ENCODE data around the gene OR4L1. TPM values are rescaled to one million over a fixed set of nuclear protein-coding genes. Genes with fewer than 3 reads are reported as not detected.

The OR4L1 gene, protein sequence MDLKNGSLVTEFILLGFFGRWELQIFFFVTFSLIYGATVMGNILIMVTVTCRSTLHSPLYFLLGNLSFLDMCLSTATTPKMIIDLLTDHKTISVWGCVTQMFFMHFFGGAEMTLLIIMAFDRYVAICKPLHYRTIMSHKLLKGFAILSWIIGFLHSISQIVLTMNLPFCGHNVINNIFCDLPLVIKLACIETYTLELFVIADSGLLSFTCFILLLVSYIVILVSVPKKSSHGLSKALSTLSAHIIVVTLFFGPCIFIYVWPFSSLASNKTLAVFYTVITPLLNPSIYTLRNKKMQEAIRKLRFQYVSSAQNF
- total RNA-seq (not detected), polyA plus RNA-seq (not detected)
- long read RNA-seq, donor 1, result 0 reads
- long read RNA-seq, donor 2, result 0 reads
- long read RNA-seq, donor 3, result 0 reads
- long read RNA-seq, donor 4, result 0 reads
- long read RNA-seq, donor 5, result 0 reads
- long read RNA-seq, donor 6, result 0 reads
- long read RNA-seq, donor 7, result 0 reads
- long read RNA-seq, donor 8, result 0 reads
- long read RNA-seq, donor 9, result 0 reads
- long read RNA-seq, donor 10, result 0 reads

- H3K9me3 ChIP-seq (ENCODE audit: control insufficient read depth in 2 of 2, insufficient read depth in 1 of 2, low read length in 1 of 2), result peaks cover 0 to 14% of the 10 kb centered on the region in 2 donors
- no peaks in the 10 kb centered on the region for H3K4me1 ChIP-seq (ENCODE audit: control insufficient read depth in 2 of 2, insufficient read depth in 2 of 2, low read length in 2 of 2)
- DNase-seq (ENCODE audit: low read depth in 6 of 9, low spot score in 9 of 9), result no peak
- H3K27ac ChIP-seq (ENCODE audit: low read depth in 1 of 2, low read length in 1 of 2), result no peak within 1 kb of the TSS
- 77% methylated on average over 2 of the region's 2 CpGs for WGBS
- H3K27me3 ChIP-seq (ENCODE audit: control insufficient read depth in 2 of 2, insufficient read depth in 1 of 2, low read length in 1 of 2), result no peaks in the 10 kb centered on the region
- H3K4me3 ChIP-seq (ENCODE audit: low read length in 2 of 2), result no peak within 1 kb of the TSS
- H3K36me3 ChIP-seq (ENCODE audit: control insufficient read depth in 2 of 2, insufficient read depth in 2 of 2, low read length in 1 of 2), result no peaks in the 10 kb centered on the region
These were observed at the start of gene OR4L1 for GRCh38 chr14:20059745-20060144. Gene OR4L1 (plus strand): TSS chr14:20060045. CDS start chr14:20060045, 0 bp downstream.

DNA sequence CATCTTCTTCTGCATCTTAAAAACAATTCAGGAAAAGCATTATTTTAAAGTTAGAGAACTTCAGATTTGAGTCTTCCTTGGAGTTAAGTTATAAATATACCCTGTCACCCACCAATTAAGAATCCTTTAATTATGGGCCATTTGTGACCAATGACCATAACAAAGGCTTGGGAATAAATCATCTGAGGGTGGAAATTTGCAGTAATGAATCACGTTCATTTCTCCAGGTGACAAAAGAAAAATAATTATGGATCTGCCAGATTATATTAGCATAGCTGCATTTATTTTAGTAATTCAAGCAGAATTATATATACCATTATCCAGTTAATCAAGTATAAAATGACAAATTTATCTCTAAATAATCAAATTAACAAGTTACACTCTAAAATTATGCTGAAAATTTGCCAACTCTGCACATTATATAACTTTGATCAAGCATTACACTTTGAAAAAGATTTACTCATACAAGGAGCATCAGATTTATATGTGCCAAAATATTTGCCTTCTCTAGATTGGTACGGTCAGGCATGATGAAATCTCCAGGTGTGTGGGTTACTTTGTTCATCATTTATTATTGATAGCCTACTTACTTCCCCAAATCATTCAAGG lies 40.5 kb upstream of the OR4L1 start, which contains the start of gene OR4K14:
Gene OR4K14 (minus strand): TSS at position 51 of the 609 bp plus-strand sequence. CDS start 4,114 bp downstream, outside the sequence.
- Histone ChIP-seq H3K36me3 (ENCODE audit: control insufficient read depth in 2 of 2, insufficient read depth in 2 of 2, low read length in 1 of 2) (no peaks in the 10 kb centered on the region), H3K4me1 (ENCODE audit: control insufficient read depth in 2 of 2, insufficient read depth in 2 of 2, low read length in 2 of 2) (no peaks in the 10 kb centered on the region), H3K27me3 (ENCODE audit: control insufficient read depth in 2 of 2, insufficient read depth in 1 of 2, low read length in 1 of 2) (no peaks in the 10 kb centered on the region), H3K9me3 (ENCODE audit: control insufficient read depth in 2 of 2, insufficient read depth in 1 of 2, low read length in 1 of 2) (no peaks in the 10 kb centered on the region), H3K27ac (ENCODE audit: low read depth in 1 of 2, low read length in 1 of 2) (no peak within 1 kb of the TSS), H3K4me3 (ENCODE audit: low read length in 2 of 2) (no peak within 1 kb of the TSS)
- DNase-seq (ENCODE audit: low read depth in 6 of 9, low spot score in 9 of 9), result no peak
- WGBS, result 80% methylated on average over 2 of the region's 2 CpGs

DNA sequence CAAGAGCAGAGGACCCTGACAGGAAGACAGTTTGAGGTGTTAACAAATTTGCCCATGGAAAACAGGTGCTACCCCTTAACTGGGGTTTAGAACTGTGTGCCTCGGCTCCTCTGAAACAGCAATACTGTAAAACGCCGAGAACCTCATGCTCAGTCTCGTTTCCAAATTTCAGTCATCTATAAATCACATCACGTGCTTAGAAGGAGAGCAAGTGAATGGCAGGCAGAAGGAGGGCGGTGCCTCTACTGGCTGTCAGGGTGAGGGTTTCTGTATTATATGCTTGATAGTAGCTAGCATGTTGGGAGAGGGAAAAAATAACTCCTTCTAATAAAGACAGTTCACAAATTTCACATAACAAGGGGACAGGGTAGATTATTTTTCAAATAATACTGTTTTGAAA lies 28.8 kb upstream of the OR4L1 start:
- no peak for DNase-seq (ENCODE audit: low read depth in 6 of 9, low spot score in 9 of 9)
- H3K27me3 ChIP-seq (ENCODE audit: control insufficient read depth in 2 of 2, insufficient read depth in 1 of 2, low read length in 1 of 2), result no peaks in the 10 kb centered on the region
- WGBS, result 84% methylated on average over 6 of the region's 6 CpGs
- H3K9me3 ChIP-seq (ENCODE audit: control insufficient read depth in 2 of 2, insufficient read depth in 1 of 2, low read length in 1 of 2), result peaks cover 0 to 5% of the 10 kb centered on the region in 2 donors
- H3K36me3 ChIP-seq (ENCODE audit: control insufficient read depth in 2 of 2, insufficient read depth in 2 of 2, low read length in 1 of 2), result no peaks in the 10 kb centered on the region
- H3K4me3 ChIP-seq (ENCODE audit: low read length in 2 of 2), result no peak overlapping the region
- no peaks in the 10 kb centered on the region for H3K4me1 ChIP-seq (ENCODE audit: control insufficient read depth in 2 of 2, insufficient read depth in 2 of 2, low read length in 2 of 2)
- H3K27ac ChIP-seq (ENCODE audit: low read depth in 1 of 2, low read length in 1 of 2), result no peak overlapping the region

DNA sequence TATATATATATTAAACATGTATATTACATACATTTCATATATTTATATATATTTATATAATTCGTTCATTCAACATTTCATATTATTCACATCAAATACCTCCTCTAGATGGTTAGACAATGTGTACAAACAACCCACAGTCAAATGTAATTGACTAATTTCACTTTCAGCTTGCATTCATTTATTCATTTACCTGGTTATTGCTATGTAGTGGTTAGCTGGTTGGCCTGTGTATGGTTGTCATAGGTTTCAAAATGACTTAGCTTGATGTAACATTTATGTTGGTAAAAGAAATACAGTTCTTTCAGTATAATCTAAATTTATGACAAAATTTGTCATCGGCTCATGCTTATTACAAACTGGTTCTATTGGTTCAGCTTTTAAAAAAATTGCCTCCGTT lies 24.4 kb upstream of the OR4L1 start:
- Histone ChIP-seq H3K4me3 (ENCODE audit: low read length in 2 of 2) (no peak overlapping the region), H3K36me3 (ENCODE audit: control insufficient read depth in 2 of 2, insufficient read depth in 2 of 2, low read length in 1 of 2) (no peaks in the 10 kb centered on the region), H3K9me3 (ENCODE audit: control insufficient read depth in 2 of 2, insufficient read depth in 1 of 2, low read length in 1 of 2) (peaks cover 0 to 5% of the 10 kb centered on the region in 2 donors), H3K4me1 (ENCODE audit: control insufficient read depth in 2 of 2, insufficient read depth in 2 of 2, low read length in 2 of 2) (no peaks in the 10 kb centered on the region), H3K27me3 (ENCODE audit: control insufficient read depth in 2 of 2, insufficient read depth in 1 of 2, low read length in 1 of 2) (no peaks in the 10 kb centered on the region), H3K27ac (ENCODE audit: low read depth in 1 of 2, low read length in 1 of 2) (no peak overlapping the region)
- DNase-seq (ENCODE audit: low read depth in 6 of 9, low spot score in 9 of 9), result no peak
- WGBS, result 64% methylated on average over 3 of the region's 3 CpGs

GRCh38 chr14:20035938-20036337 lies 23.9 kb upstream of the OR4L1 start, which contains the start of gene OR4K13:
Gene OR4K13 (minus strand): TSS chr14:20036038. CDS start chr14:20034758, 1,280 bp downstream.
- Histone ChIP-seq H3K9me3 (ENCODE audit: control insufficient read depth in 2 of 2, insufficient read depth in 1 of 2, low read length in 1 of 2) (peaks cover 0 to 2% of the 10 kb centered on the region in 2 donors), H3K27ac (ENCODE audit: low read depth in 1 of 2, low read length in 1 of 2) (no peak within 1 kb of the TSS), H3K27me3 (ENCODE audit: control insufficient read depth in 2 of 2, insufficient read depth in 1 of 2, low read length in 1 of 2) (no peaks in the 10 kb centered on the region), H3K4me1 (ENCODE audit: control insufficient read depth in 2 of 2, insufficient read depth in 2 of 2, low read length in 2 of 2) (no peaks in the 10 kb centered on the region), H3K36me3 (ENCODE audit: control insufficient read depth in 2 of 2, insufficient read depth in 2 of 2, low read length in 1 of 2) (no peaks in the 10 kb centered on the region), H3K4me3 (ENCODE audit: low read length in 2 of 2) (no peak within 1 kb of the TSS)
- DNase-seq (ENCODE audit: low read depth in 6 of 9, low spot score in 9 of 9), result no peak
- 97% methylated on average over 4 of the region's 4 CpGs for WGBS

DNA sequence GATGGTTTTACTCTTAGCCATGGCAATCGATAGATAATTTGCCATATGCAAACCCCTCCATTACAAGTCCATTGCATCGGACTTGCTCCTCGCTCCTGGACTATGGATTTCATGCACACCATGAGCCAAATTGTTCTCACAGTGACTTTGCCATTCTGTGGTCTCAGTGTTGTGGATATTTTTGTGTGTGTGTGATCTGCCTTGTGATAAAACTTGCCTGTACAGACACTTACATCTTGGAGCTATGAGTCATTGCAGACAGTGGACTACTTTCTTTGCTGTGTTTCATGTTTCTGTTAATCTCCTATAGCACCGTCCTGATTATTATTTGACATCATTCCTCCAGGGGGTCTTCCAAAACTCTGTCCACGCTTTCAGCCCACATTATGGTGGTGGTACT lies 15.6 kb upstream of the OR4L1 start:
- Histone ChIP-seq H3K36me3 (ENCODE audit: control insufficient read depth in 2 of 2, insufficient read depth in 2 of 2, low read length in 1 of 2) (no peaks in the 10 kb centered on the region), H3K27me3 (ENCODE audit: control insufficient read depth in 2 of 2, insufficient read depth in 1 of 2, low read length in 1 of 2) (no peaks in the 10 kb centered on the region), H3K4me3 (ENCODE audit: low read length in 2 of 2) (no peak overlapping the region), H3K4me1 (ENCODE audit: control insufficient read depth in 2 of 2, insufficient read depth in 2 of 2, low read length in 2 of 2) (no peaks in the 10 kb centered on the region), H3K9me3 (ENCODE audit: control insufficient read depth in 2 of 2, insufficient read depth in 1 of 2, low read length in 1 of 2) (peaks cover 0 to 14% of the 10 kb centered on the region in 2 donors), H3K27ac (ENCODE audit: low read depth in 1 of 2, low read length in 1 of 2) (no peak overlapping the region)
- DNase-seq (ENCODE audit: low read depth in 6 of 9, low spot score in 9 of 9), result no peak
- WGBS, result 76% methylated on average over 5 of the region's 5 CpGs

DNA sequence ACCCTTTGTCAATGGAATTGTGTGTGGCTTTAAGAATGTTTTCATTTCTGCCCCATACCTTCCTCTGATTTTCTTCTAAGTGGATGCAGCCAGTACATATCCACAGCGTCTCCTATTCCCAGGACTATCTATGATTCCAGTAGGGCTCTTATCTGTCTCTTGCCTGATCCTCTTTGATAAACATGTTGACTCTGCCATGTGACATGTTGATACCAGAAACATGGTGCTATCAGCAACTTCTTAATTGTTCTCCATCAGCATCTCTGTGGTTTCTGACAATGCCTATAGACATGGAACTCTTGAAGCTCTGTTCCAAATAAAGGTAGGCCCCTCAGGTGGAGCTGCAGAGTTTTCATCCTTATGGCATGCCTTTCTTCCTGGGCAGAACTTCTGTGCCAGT lies 11.6 kb upstream of the OR4L1 start:
- no peak overlapping the region for H3K27ac ChIP-seq (ENCODE audit: low read depth in 1 of 2, low read length in 1 of 2)
- DNase-seq (ENCODE audit: low read depth in 6 of 9, low spot score in 9 of 9), result no peak
- no peaks in the 10 kb centered on the region for H3K4me1 ChIP-seq (ENCODE audit: control insufficient read depth in 2 of 2, insufficient read depth in 2 of 2, low read length in 2 of 2)
- H3K4me3 ChIP-seq (ENCODE audit: low read length in 2 of 2), result no peak overlapping the region
- no peaks in the 10 kb centered on the region for H3K27me3 ChIP-seq (ENCODE audit: control insufficient read depth in 2 of 2, insufficient read depth in 1 of 2, low read length in 1 of 2)
- WGBS, result 87% methylated on average over 1 of the region's 1 CpG
- H3K36me3 ChIP-seq (ENCODE audit: control insufficient read depth in 2 of 2, insufficient read depth in 2 of 2, low read length in 1 of 2), result no peaks in the 10 kb centered on the region
- peaks cover 0 to 10% of the 10 kb centered on the region in 2 donors for H3K9me3 ChIP-seq (ENCODE audit: control insufficient read depth in 2 of 2, insufficient read depth in 1 of 2, low read length in 1 of 2)

- Histone ChIP-seq H3K9me3 (ENCODE audit: control insufficient read depth in 2 of 2, insufficient read depth in 1 of 2, low read length in 1 of 2) (no peaks in the 10 kb centered on the region), H3K4me3 (ENCODE audit: low read length in 2 of 2) (no peak overlapping the region), H3K27ac (ENCODE audit: low read depth in 1 of 2, low read length in 1 of 2) (no peak overlapping the region), H3K36me3 (ENCODE audit: control insufficient read depth in 2 of 2, insufficient read depth in 2 of 2, low read length in 1 of 2) (no peaks in the 10 kb centered on the region), H3K4me1 (ENCODE audit: control insufficient read depth in 2 of 2, insufficient read depth in 2 of 2, low read length in 2 of 2) (no peaks in the 10 kb centered on the region), H3K27me3 (ENCODE audit: control insufficient read depth in 2 of 2, insufficient read depth in 1 of 2, low read length in 1 of 2) (no peaks in the 10 kb centered on the region)
- DNase-seq (ENCODE audit: low read depth in 6 of 9, low spot score in 9 of 9), result no peak
- 43% methylated on average over 4 of the region's 4 CpGs for WGBS
These were observed 32.2 kb downstream of the OR4L1 start for GRCh38 chr14:20092050-20092449.

DNA sequence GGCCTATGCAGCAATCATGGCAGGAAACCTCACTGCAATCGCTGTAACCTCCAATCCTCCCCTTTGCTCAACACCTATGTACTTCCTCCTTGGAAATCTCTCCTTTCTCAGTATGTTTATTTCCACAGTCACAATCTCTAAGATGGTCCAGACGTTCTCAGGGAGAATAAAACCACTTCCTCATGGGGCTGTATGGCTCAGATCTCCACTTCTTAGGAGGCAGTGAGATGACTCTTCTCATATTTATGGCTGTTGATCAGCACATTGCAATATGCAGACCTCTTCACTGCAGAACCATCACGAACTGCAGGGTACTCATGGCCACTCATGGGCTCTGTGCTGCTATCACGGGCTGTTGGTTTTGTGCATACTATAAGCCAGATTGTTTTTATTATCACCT lies 33.6 kb downstream of the OR4L1 start:
- no peaks in the 10 kb centered on the region for H3K27me3 ChIP-seq (ENCODE audit: control insufficient read depth in 2 of 2, insufficient read depth in 1 of 2, low read length in 1 of 2)
- H3K9me3 ChIP-seq (ENCODE audit: control insufficient read depth in 2 of 2, insufficient read depth in 1 of 2, low read length in 1 of 2), result no peaks in the 10 kb centered on the region
- H3K27ac ChIP-seq (ENCODE audit: low read depth in 1 of 2, low read length in 1 of 2), result no peak overlapping the region
- WGBS, result 37% methylated on average over 4 of the region's 4 CpGs
- no peaks in the 10 kb centered on the region for H3K36me3 ChIP-seq (ENCODE audit: control insufficient read depth in 2 of 2, insufficient read depth in 2 of 2, low read length in 1 of 2)
- no peak for DNase-seq (ENCODE audit: low read depth in 6 of 9, low spot score in 9 of 9)
- H3K4me1 ChIP-seq (ENCODE audit: control insufficient read depth in 2 of 2, insufficient read depth in 2 of 2, low read length in 2 of 2), result no peaks in the 10 kb centered on the region
- no peak overlapping the region for H3K4me3 ChIP-seq (ENCODE audit: low read length in 2 of 2)
